ENCODE measurements around the gene SLAMF1.
"Not testable (repeated sequence)": the region's sequence is repeated elsewhere in the genome, so short reads cannot be mapped to it uniquely, and the experiment has no call there.

SLAMF1 gene

DNA sequence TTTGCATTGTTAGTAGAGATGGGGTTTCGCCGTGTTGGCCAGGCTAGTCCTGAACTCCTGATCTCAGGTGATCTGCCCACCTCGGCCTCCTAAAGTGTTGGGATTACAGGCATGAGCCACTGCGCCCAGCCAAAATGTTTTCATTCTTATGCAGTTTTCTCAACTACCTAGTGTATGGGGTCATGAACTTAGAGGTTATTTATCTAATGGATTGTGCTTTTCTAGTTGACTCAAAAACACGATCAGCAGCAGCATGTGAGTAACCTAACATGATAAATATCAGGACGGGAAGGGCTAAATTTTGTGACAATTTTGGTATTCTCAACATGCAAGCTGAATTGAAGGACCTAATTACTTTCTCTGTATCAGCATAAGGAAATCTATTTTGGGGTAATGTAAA lies 58.4 kb downstream of the SLAMF1 start:
- no peak for DNase-seq

GRCh38 chr1:160584784-160585183 lies 62.1 kb downstream of the SLAMF1 start:
- DNase-seq, result no peak

DNA sequence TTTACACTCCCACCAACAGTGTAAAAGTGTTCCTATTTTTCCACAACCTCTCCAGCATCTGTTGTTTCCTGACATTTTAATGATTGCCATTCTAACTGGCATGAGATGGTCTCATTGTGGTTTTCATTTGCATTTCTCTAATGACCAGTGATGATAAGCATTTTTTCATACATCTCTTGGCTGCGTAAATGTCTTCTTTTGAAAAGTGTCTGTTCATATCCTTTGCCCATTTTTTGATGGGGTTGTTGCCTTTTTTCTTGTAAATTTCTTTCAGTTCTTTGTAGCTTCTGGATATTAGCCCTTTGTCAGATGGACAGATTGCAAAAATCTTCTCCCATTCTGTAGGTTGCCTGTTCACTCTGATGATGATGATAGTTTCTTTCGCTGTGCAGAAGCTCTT lies 63.9 kb downstream of the SLAMF1 start:
- not testable (repeated sequence) for DNase-seq

- DNase-seq, result no peak
These were observed 64.9 kb downstream of the SLAMF1 start for GRCh38 chr1:160581961-160582360.

GRCh38 chr1:160580221-160580812 lies 66.5 kb downstream of the SLAMF1 start:
- no peak for DNase-seq

- no peak for DNase-seq
These were observed 67.6 kb downstream of the SLAMF1 start, which contains the start of gene CD84 for GRCh38 chr1:160579216-160579701. CD84 (minus strand) TSS chr1:160579496; CDS start chr1:160579437, 59 bp downstream.

DNA sequence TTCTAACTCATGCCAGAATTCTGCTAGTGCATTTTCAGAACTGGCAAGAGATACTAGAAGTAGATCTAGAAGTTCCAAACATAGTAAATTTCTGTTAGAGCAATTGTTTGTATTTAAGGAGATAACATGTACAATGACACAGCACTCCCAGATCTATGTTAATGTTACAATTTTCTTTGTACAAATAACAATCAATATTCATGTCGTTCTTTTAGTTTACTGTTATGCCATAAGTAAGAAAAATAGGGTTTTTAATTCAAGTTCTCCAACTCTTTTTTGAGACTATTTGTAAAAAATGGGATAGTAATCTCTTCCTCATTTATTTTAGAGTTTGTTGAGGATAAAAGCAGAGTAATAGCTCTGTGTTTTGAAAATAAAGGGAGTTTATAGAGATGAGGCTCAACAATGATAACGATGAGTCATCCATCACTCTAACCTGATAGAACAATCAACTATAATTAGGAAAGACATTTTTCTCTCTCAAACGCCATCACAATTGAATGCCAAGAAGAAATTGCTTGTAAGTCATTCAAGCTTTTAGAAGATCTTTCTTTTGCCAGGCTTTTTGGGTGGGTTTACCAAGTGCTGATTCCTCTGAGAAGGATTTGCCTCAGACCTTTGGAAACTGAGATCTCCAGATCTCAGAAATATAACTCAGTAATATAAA lies 68.2 kb downstream of the SLAMF1 start:
- no peak for DNase-seq

DNA sequence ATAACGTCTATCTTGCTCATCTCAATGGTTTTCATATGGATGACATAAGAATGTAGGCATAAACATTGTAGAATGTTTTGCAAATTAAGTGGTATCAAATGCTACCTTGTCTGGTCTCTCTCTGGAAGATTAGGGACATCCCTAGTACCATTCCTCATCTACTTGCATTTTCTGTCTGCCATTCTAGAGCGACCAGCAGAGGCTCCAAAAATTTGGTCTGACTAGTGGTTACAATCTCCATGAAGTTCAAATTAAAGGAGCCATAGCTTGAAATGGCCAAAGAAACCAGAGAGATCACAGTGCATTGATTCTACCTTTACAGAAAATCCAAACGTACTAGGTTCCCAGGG lies 68.7 kb downstream of the SLAMF1 start:
- DNase-seq, result no peak

DNA sequence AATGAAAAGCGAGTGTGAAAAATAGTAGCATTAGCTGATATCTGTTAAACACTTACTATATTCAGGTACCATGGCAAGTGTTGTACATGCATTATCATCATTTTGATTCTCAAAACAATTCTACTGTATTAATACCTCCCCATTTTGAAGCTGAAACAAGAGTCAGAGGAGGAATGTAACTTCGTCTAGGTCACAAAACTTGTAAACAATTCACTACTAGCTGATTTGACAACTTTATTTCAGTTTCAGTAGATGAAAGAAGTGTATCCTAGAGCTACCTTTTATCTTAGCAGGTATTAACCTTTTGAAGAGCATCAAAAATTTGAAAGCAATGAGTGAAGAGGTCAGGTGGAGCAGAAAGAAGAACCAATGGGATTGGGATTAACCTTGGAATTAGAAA lies 69.2 kb downstream of the SLAMF1 start:
- DNase-seq, result no peak

- DNase-seq, result no peak
These were observed 70.0 kb downstream of the SLAMF1 start for GRCh38 chr1:160576884-160577283.

DNA sequence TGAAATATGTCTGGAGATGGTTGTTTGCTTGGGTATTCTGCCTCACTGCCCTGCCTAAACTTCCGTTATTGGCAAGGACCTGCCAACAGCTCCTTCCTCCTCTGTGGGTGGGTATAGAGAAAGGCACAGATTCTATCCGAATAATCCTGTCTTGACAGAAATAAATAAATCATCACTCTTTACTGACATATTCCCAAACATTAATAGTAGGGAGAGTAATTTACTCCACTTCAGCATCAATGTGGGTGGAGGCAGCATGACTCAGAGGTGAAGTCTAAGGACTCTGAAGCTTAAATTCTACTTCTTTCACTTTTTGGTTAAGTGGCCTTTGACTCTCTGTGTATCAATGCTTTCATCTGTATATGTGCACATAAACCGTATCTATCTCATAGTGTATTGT lies 70.5 kb downstream of the SLAMF1 start:
- DNase-seq, result no peak

- peak in 6 of 14 donors; percentile 9 to 35 (median 20) for DNase-seq
These were observed 71.7 kb downstream of the SLAMF1 start for GRCh38 chr1:160575112-160575664.

- no peak for DNase-seq
These were observed 76.0 kb downstream of the SLAMF1 start for GRCh38 chr1:160570840-160571239.

DNA sequence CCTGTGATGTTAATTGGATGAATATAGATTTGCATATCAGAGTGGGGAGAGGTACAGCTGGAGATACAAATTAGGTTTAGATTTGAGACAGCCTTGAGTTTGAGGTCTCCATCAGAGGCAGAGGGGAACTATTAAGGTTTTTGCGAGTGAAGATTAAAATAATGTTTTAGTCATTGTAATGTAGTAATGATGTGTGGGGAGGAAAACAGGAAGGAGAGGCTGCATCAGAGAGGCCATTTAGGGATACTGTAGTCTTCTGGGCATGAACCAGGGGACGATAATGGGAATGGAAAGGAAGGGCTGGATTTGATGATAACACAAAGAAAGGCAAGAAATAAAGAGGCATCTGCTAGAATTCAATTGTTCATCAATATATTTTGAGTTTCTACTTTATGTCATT lies 77.0 kb downstream of the SLAMF1 start:
- no peak for DNase-seq

GRCh38 chr1:160567858-160568682 lies 78.8 kb downstream of the SLAMF1 start:
- no peak for DNase-seq

DNA sequence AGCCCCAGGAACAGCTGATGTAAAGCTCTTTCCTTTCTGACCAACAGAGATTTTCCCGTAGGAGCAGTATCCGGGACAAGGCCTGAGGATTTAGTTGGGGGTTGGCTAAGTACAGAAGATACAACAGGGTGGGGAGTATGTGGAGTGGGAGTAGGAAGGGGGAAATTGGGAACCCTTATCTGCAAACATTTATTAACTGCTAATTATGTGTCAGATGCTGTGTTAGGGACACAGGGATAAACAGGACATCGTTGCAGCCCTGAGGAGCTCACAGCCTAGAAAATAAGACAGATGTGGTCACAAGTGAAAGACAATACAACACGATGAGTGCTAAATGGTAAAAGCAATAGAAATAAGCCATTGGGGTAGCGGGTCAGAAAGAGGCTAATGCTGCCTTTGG lies 79.5 kb downstream of the SLAMF1 start:
- no peak for DNase-seq

DNA sequence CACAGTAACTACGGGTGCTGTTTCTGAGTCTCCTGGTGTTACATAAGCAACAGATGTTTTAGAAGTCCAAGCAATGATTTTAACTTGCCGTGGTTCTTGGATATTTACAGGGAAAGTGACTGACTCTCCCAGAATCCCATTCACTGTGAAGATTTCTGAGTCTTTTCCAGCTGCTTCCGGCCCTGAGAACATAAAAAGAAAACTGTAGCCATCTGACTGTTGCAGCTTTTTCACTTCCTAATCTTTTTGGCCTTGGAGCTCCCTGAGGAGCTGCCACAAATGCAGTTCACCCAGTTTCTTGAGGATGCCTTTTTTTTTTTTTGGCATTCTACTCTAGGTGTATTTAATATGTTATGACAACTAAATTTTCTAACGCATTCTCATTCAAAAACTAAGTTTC lies 81.3 kb downstream of the SLAMF1 start:
- DNase-seq, result no peak

GRCh38 chr1:160563230-160563629 lies 83.6 kb downstream of the SLAMF1 start:
- DNase-seq, result not testable (repeated sequence)

GRCh38 chr1:160562745-160563144 lies 84.1 kb downstream of the SLAMF1 start:
- not testable (repeated sequence) for DNase-seq

- no peak for DNase-seq
These were observed 86.0 kb downstream of the SLAMF1 start for GRCh38 chr1:160560806-160561205.

DNA sequence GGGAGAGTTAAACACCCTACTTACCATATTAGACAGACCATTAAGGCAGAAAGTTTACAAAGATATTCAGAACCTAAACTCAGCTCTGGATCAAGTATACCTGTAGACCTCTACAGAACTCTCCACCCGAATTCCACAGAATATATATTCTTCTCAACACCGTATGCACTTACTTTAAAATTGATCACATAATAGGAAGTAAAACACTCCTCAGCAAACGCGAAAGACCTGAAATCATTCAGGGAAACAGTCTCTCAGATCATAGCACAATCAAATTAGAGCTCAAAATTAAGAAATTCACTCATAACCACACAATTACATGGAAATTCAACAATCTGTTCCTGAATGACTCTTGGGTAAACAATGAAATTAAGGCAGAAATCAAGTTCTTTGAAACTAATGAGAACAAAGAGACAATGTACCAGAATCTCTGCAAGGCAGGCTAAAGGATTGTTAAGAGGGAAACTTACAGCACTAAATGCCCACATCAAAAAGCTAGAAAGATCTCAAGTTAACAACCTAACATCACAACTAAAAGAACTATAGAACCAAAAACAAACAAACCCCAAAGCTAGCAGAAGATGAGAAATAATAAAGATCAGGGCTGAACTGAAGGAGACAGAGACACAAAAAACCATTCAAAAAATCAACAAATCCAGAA lies 86.7 kb downstream of the SLAMF1 start:
- no peak for DNase-seq

GRCh38 chr1:160559437-160559836 lies 87.4 kb downstream of the SLAMF1 start:
- not testable (repeated sequence) for DNase-seq
